Head of caudate nucleus (tissue), 42 donors: ENCODE measurements around the gene USF3.
"Not testable (repeated sequence)": the region's sequence is repeated elsewhere in the genome, so short reads cannot be mapped to it uniquely, and the experiment has no call there.

Experiments used
- DNase-seq, 42 donors: peaks; one replicate each; pipeline versions ENCODE4 v3.0.0 to v3.0.0-alpha.2; 2020 to 2021; ENCODE audit warnings: mixed read lengths in 7 of 42
- intact Hi-C: fragments of 100-400 bp; cut with DNase I; formaldehyde crosslinking; loops from one replicate; pipeline ENCODE4 v1.15.0; 2022

Gene USF3

GRCh38 chr3:113663324-113663750 lies 33.1 kb downstream of the USF3 start:
- no peak for DNase-seq
- intact Hi-C loops: no loop called here

- DNase-seq: no peak
- intact Hi-C loops: no loop called here
These were observed 33.6 kb downstream of the USF3 start for GRCh38 chr3:113662824-113663223.

GRCh38 chr3:113660896-113661295 lies 35.5 kb downstream of the USF3 start:
- intact Hi-C loops: no loop called here
- peak in 1 of 42 donors; percentile 8 for DNase-seq

GRCh38 chr3:113660458-113660857 lies 36.0 kb downstream of the USF3 start:
- intact Hi-C loops: no loop called here

GRCh38 chr3:113659996-113660395 lies 36.4 kb downstream of the USF3 start:
- intact Hi-C loops: no loop called here
- no peak for DNase-seq

More at GRCh38 chr3:113660458-113660857, 36.0 kb downstream of the USF3 start:
- DNase-seq: no peak

- DNase-seq: no peak
- intact Hi-C loops: no loop called here
These were observed 37.3 kb downstream of the USF3 start for GRCh38 chr3:113659101-113659541.

GRCh38 chr3:113658107-113658506 lies 38.3 kb downstream of the USF3 start:
- intact Hi-C loops: no loop called here
- DNase-seq: no peak

- no peak for DNase-seq
These were observed 41.6 kb downstream of the USF3 start for GRCh38 chr3:113654851-113655250.

GRCh38 chr3:113654310-113654709 lies 42.1 kb downstream of the USF3 start:
- no peak for DNase-seq
- intact Hi-C loops: no loop called here

More at GRCh38 chr3:113654851-113655250, 41.6 kb downstream of the USF3 start:
- intact Hi-C loops: no loop called here

GRCh38 chr3:113649174-113649845 lies 47.1 kb downstream of the USF3 start:
- no peak for DNase-seq
- intact Hi-C loops: no loop called here

GRCh38 chr3:113648524-113648923 lies 47.9 kb downstream of the USF3 start:
- DNase-seq: no peak
- intact Hi-C loops: no loop called here

GRCh38 chr3:113643583-113643982 lies 52.9 kb downstream of the USF3 start:
- intact Hi-C loops: no loop called here
- no peak for DNase-seq

- intact Hi-C loops: no loop called here
- no peak for DNase-seq
These were observed 57.5 kb downstream of the USF3 start for GRCh38 chr3:113638910-113639309.

- intact Hi-C loops: no loop called here
- no peak for DNase-seq
These were observed 58.7 kb downstream of the USF3 start for GRCh38 chr3:113637756-113638155.

GRCh38 chr3:113636034-113636433 lies 60.4 kb downstream of the USF3 start:
- DNase-seq, intact Hi-C loops: not testable (repeated sequence)

- no peak for DNase-seq
- intact Hi-C loops: no loop called here
These were observed 61.5 kb downstream of the USF3 start for GRCh38 chr3:113634782-113635474.

- intact Hi-C loops: no loop called here
- DNase-seq: no peak
These were observed 64.9 kb downstream of the USF3 start for GRCh38 chr3:113631573-113631972.

- intact Hi-C loops: no loop called here
These were observed 65.4 kb downstream of the USF3 start for GRCh38 chr3:113630956-113631542.

GRCh38 chr3:113629584-113630421 lies 66.6 kb downstream of the USF3 start:
- intact Hi-C loops: loop anchor here (10.0 kb wide), 1 partner anchor 135 kb away; no protein-coding TSS in a partner anchor
- no peak for DNase-seq

More at GRCh38 chr3:113630956-113631542, 65.4 kb downstream of the USF3 start:
- DNase-seq: no peak
